WTC11 (cell line): Measurements from ENCODE around the gene RASGRP2. TPM values are rescaled to one million over a fixed set of nuclear protein-coding genes. Genes with fewer than 3 reads are reported as not detected.

Experiments used
- ATAC-seq: fragments of 200-7000 bp; cut with Tn5 transposase; 2 replicates; pipeline ENCODE4 v1.10.0; 2021; ENCODE audit warnings: mild to moderate bottlenecking, moderate library complexity
- Bru-seq: library from RNA; stranded (reverse); fragments of 400-500 nt; gene quantifications from one replicate; lab custom pipeline; 2021; lab: Mats Ljungman, UMichigan
- CTCF ChIA-PET: fragments of 300-600 bp; sonication (Branson Sonifier 250); formaldehyde crosslinking; loops from one replicate; lab custom pipeline; 2021; ENCODE audit warnings: antibody characterized with exemption; lab: Charles Lee
- POLR2A ChIA-PET: fragments of 350-600 bp; sonication (Branson Sonifier 250); formaldehyde crosslinking; loops from one replicate; lab custom pipeline; 2021; ENCODE audit warnings: antibody characterized with exemption; lab: Charles Lee
- DNase-seq: peaks from one replicate; pipeline ENCODE4 v3.0.0; 2021; ENCODE audit warnings: low spot score
- H3K27ac Mint-ChIP-seq: 2 replicates; pipeline ENCODE4 v1.8.0; 2021; ENCODE audit warnings: mixed read lengths
- H3K27me3 Mint-ChIP-seq: 2 replicates; pipeline ENCODE4 v1.8.0; 2021; ENCODE audit warnings: low read depth, mild to moderate bottlenecking, moderate library complexity, mixed read lengths
- H3K36me3 Mint-ChIP-seq: 2 replicates; pipeline ENCODE4 v1.8.0; 2021; ENCODE audit warnings: mixed read lengths
- H3K4me1 Mint-ChIP-seq: 2 replicates; pipeline ENCODE4 v1.8.0; 2022; ENCODE audit warnings: mixed read lengths
- H3K4me3 Mint-ChIP-seq: 2 replicates; pipeline ENCODE4 v1.8.0; 2021; ENCODE audit warnings: mild to moderate bottlenecking, moderate library complexity, mixed read lengths
- H3K9me3 Mint-ChIP-seq: 2 replicates; pipeline ENCODE4 v1.8.0; 2021; ENCODE audit warnings: mixed read lengths
- ATF6 ChIP-seq: sonication (generic); formaldehyde crosslinking; IDR thresholded peaks from 2 replicates; pipeline ENCODE4 v1.8.1; 2023; ENCODE audit warnings: mild to moderate bottlenecking, missing genetic modification reagents
- CBFB ChIP-seq: sonication (generic); formaldehyde crosslinking; IDR thresholded peaks from 2 replicates; pipeline ENCODE4 v1.8.1; 2022; ENCODE audit warnings: mild to moderate bottlenecking, low read depth, missing genetic modification reagents
- CREB1 ChIP-seq: sonication (generic); formaldehyde crosslinking; IDR thresholded peaks from 2 replicates; pipeline ENCODE4 v1.8.0; 2023; ENCODE audit warnings: mild to moderate bottlenecking, missing genetic modification reagents
- CTCF ChIP-seq: fragments of 200-600 bp; IDR thresholded peaks from 2 replicates; pipeline ENCODE4 v1.8.0; 2022; ENCODE audit warnings: antibody characterized with exemption
- E2F1 ChIP-seq: sonication (generic); formaldehyde crosslinking; IDR thresholded peaks from 2 replicates; pipeline ENCODE4 v1.8.0; 2022; ENCODE audit warnings: mild to moderate bottlenecking, missing genetic modification reagents
- ESRRA ChIP-seq: sonication (generic); formaldehyde crosslinking; IDR thresholded peaks from 2 replicates; pipeline ENCODE4 v1.8.1; 2022; ENCODE audit warnings: mild to moderate bottlenecking, missing genetic modification reagents, borderline replicate concordance
- FOXP4 ChIP-seq: sonication (generic); formaldehyde crosslinking; IDR thresholded peaks from 2 replicates; pipeline ENCODE4 v1.8.0; 2022; ENCODE audit warnings: mild to moderate bottlenecking, missing genetic modification reagents
- IRF1 ChIP-seq: sonication (generic); formaldehyde crosslinking; IDR thresholded peaks from 2 replicates; pipeline ENCODE4 v1.8.0; 2023; ENCODE audit warnings: missing genetic modification reagents
- MYBL2 ChIP-seq: sonication (generic); formaldehyde crosslinking; IDR thresholded peaks from 2 replicates; pipeline ENCODE4 v1.8.1; 2023; ENCODE audit warnings: mild to moderate bottlenecking, moderate library complexity, missing genetic modification reagents
- NR3C1 ChIP-seq: sonication (generic); formaldehyde crosslinking; conservative IDR thresholded peaks from 2 replicates; pipeline ENCODE4 v1.8.1; 2023; ENCODE audit warnings: low read depth, mild to moderate bottlenecking, missing genetic modification reagents
- PRRX2 ChIP-seq: fragments of 250-450 bp; sonication (Bioruptor Pico); IDR thresholded peaks from 2 replicates; pipeline ENCODE4 v1.8.0; 2021; ENCODE audit warnings: mild to moderate bottlenecking
- SMAD4 ChIP-seq: sonication (generic); formaldehyde crosslinking; IDR thresholded peaks from 2 replicates; pipeline ENCODE4 v1.8.0; 2022; ENCODE audit warnings: mild to moderate bottlenecking, missing genetic modification reagents
- SOX15 ChIP-seq: fragments of 250-450 bp; sonication (Bioruptor Pico); IDR thresholded peaks from 2 replicates; pipeline ENCODE4 v1.9.0; 2021; ENCODE audit warnings: mild to moderate bottlenecking
- SP1 ChIP-seq: sonication (generic); formaldehyde crosslinking; conservative IDR thresholded peaks from 2 replicates; pipeline ENCODE4 v1.8.1; 2022; ENCODE audit warnings: missing genetic modification reagents
- TEAD1 ChIP-seq: sonication (generic); formaldehyde crosslinking; IDR thresholded peaks from 2 replicates; pipeline ENCODE4 v1.8.0; 2022; ENCODE audit warnings: mild to moderate bottlenecking, missing genetic modification reagents
- USF1 ChIP-seq: sonication (generic); formaldehyde crosslinking; IDR thresholded peaks from 2 replicates; pipeline ENCODE4 v1.8.0; 2022; ENCODE audit warnings: mild to moderate bottlenecking, missing genetic modification reagents
- ZBTB21 ChIP-seq: sonication (generic); formaldehyde crosslinking; IDR thresholded peaks from 2 replicates; pipeline ENCODE4 v1.8.1; 2023; ENCODE audit warnings: mild to moderate bottlenecking, missing genetic modification reagents, borderline replicate concordance
- ZBTB43 ChIP-seq: sonication (generic); formaldehyde crosslinking; IDR thresholded peaks from 2 replicates; pipeline ENCODE4 v1.8.1; 2023; ENCODE audit warnings: mild to moderate bottlenecking, missing genetic modification reagents
- ZMAT4 ChIP-seq: fragments of 250-450 bp; sonication (Bioruptor Pico); IDR thresholded peaks from 2 replicates; pipeline ENCODE4 v1.9.0; 2021; ENCODE audit warnings: mild to moderate bottlenecking
- ZNF121 ChIP-seq: sonication (generic); formaldehyde crosslinking; IDR thresholded peaks from 2 replicates; pipeline ENCODE4 v1.8.0; 2023; ENCODE audit warnings: missing genetic modification reagents
- ZNF263 ChIP-seq: sonication (generic); formaldehyde crosslinking; IDR thresholded peaks from 2 replicates; pipeline ENCODE4 v1.8.1; 2022; ENCODE audit warnings: low read depth, mild to moderate bottlenecking, moderate library complexity, missing genetic modification reagents
- long read RNA-seq, 3 experiments: library from RNA in 1 of 3; library from capped mRNA in 1 of 3; library from polyadenylated mRNA in 1 of 3; unstranded in 2 of 3; stranded (forward) in 1 of 3; transcript quantifications; one replicate each; pipeline ENCODE4 v2.0.0, GENCODE V29; 2021
- total RNA-seq: library from RNA; stranded (reverse); gene quantifications from 3 replicates; pipeline ENCODE4 v1.2.3, GENCODE V29; 2021

Gene RASGRP2
- total RNA-seq, result 31.9 to 41.5 TPM (median 40.3 TPM) in 3 replicates
- percentile 40 among the genes with signal in this experiment for Bru-seq, nascent RNA
- long read RNA-seq, experiment 1, transcript RASGRP2-210 (4 exons, 2,174 nt), result major isoform, 7 of 41 reads
- long read RNA-seq, experiment 1, partial matches to known transcripts, result 13 of 41 reads
- long read RNA-seq, experiment 1, other reads (novel, unspliced or antisense), result 16 of 41 reads
- long read RNA-seq, experiment 2, transcript RASGRP2-210 (4 exons, 2,174 nt), result major isoform, 18 of 52 reads
- long read RNA-seq, experiment 2, partial matches to known transcripts, result 18 of 52 reads
- long read RNA-seq, experiment 2, other reads (novel, unspliced or antisense), result 14 of 52 reads
- long read RNA-seq, experiment 3, partial matches to known transcripts, result 3 of 4 reads
- long read RNA-seq, experiment 3, other reads (novel, unspliced or antisense), result 1 of 4 reads

- TF ChIP-seq ZBTB43 (CRISPR knock-in tag) (0 out of 2 replicates have a peak, but pooled peaks have one; percentile 20), ESRRA (0 out of 2 replicates have a peak, but pooled peaks have one; percentile 58), SP1 (CRISPR knock-in tag) (peak; percentile 26; the same call in 1 of the 2 replicates), CTCF (peak; percentile 46; the same call in 1 of the 2 replicates), FOXP4 (CRISPR knock-in tag) (no peak; the same call in 1 of the 2 replicates)
- H3K27me3 Mint-ChIP-seq, result peaks cover 37% of the 10 kb centered on the region
- peak within 1 kb of the TSS; percentile 6; the same call in 1 of the 2 replicates for H3K27ac Mint-ChIP-seq
- peak within 1 kb of the TSS; percentile 69 for H3K4me3 Mint-ChIP-seq
- peak; percentile 19 for ATAC-seq
- H3K9me3 Mint-ChIP-seq, result no peaks in the 10 kb centered on the region
- POLR2A ChIA-PET, result interaction anchor here (0.9 to 2.6 kb wide), 6 partner anchors 14 to 35 kb away, joined by 3 to 8 read pairs (median 6); partner anchors contain the start of genes PYGM and SF1
- CTCF ChIA-PET, result interaction anchor here (0.6 to 8.6 kb wide), 42 partner anchors 8 to 453 kb away, joined by 3 to 150 read pairs (median 6); partner anchors contain the start of genes BATF2, MAP4K2, NRXN2 and PYGM
- DNase-seq, result peak; percentile 85
- peaks cover 39% of the 10 kb centered on the region for H3K4me1 Mint-ChIP-seq
- 0 out of 2 replicates have a peak, but pooled peaks cover 3% of the 10 kb centered on the region for H3K36me3 Mint-ChIP-seq
These were observed at the start of gene RASGRP2 for GRCh38 chr11:64743591-64744543. Gene RASGRP2 (minus strand): TSS chr11:64744142. CDS start chr11:64742866, 1,276 bp downstream.

GRCh38 chr11:64792482-64792881 is 48.5 kb upstream of the RASGRP2 start:
- Mint-ChIP-seq H3K27me3 (no peaks in the 10 kb centered on the region), H3K4me3 (no peak overlapping the region)

GRCh38 chr11:64791781-64792291 is 47.9 kb upstream of the RASGRP2 start:
- Mint-ChIP-seq H3K36me3 (no peaks in the 10 kb centered on the region; the same call in 1 of the 2 replicates), H3K27ac (no peak overlapping the region), H3K4me1 (no peaks in the 10 kb centered on the region), H3K4me3 (no peak overlapping the region), H3K9me3 (no peaks in the 10 kb centered on the region), H3K27me3 (no peaks in the 10 kb centered on the region)
- DNase-seq, result no peak
- POLR2A ChIA-PET, result no interaction called here
- no peak for ATAC-seq
- CTCF ChIA-PET, result interaction anchor here (0.6 to 0.7 kb wide), 2 partner anchors 13 to 24 kb away, joined by 3 to 7 read pairs; partner anchors contain the start of gene SF1
- no peak for TF ChIP-seq E2F1 (CRISPR knock-in tag)
- no peak for TF ChIP-seq PRRX2 (CRISPR knock-in tag)
- no peak for TF ChIP-seq USF1
- no peak for TF ChIP-seq ZMAT4
- no peak for TF ChIP-seq IRF1 (CRISPR knock-in tag)
- TF ChIP-seq ZBTB21 (CRISPR knock-in tag), result no peak
- no peak for TF ChIP-seq ATF6

More at GRCh38 chr11:64792482-64792881, 48.5 kb upstream of the RASGRP2 start:
- Mint-ChIP-seq H3K27ac (no peak overlapping the region), H3K36me3 (no peaks in the 10 kb centered on the region; the same call in 1 of the 2 replicates), H3K9me3 (no peaks in the 10 kb centered on the region), H3K4me1 (no peaks in the 10 kb centered on the region)
- ATAC-seq (no peak), DNase-seq (no peak)
- TF ChIP-seq MYBL2 (no peak), SMAD4 (CRISPR knock-in tag) (no peak), CREB1 (CRISPR knock-in tag) (no peak), ZNF263 (CRISPR knock-in tag) (no peak), CBFB (no peak), TEAD1 (CRISPR knock-in tag) (no peak), SOX15 (CRISPR knock-in tag) (no peak), ZNF121 (CRISPR knock-in tag) (no peak), NR3C1 (no peak)
- POLR2A ChIA-PET, result no interaction called here
- CTCF ChIA-PET, result no interaction called here
